SK-N-SH (cell line): Measurements from ENCODE around the gene AKT1. TPM values are rescaled to one million over a fixed set of nuclear protein-coding genes. Genes with fewer than 3 reads are reported as not detected.

ENCODE experiments used
- CTCF ChIA-PET: fragments of 300-600, 350-600 bp; formaldehyde crosslinking; extraction: SDS; loops from one replicate; lab custom pipeline; 2021; lab: Yijun Ruan, JAX
- POLR2A ChIA-PET: fragments of 350-600 bp; sonication (Branson Sonifier 250); formaldehyde crosslinking; extraction: SDS; loops from one replicate; lab custom pipeline; 2020; ENCODE audit warnings: antibody characterized with exemption, inconsistent platforms; lab: Yijun Ruan, JAX
- DNase-seq: peaks from one replicate; pipeline ENCODE4 v3.0.0; 2012
- H2AFZ ChIP-seq: fragments of 200-600 bp; sonication (generic); 2 replicates; pipeline ENCODE4 v1.8.1; 2016; ENCODE audit warnings: antibody characterized with exemption, mild to moderate bottlenecking, low read depth
- H3F3A ChIP-seq: fragments of 200-600 bp; sonication (generic); replicated peaks from 2 replicates; pipeline ENCODE3; 2016; ENCODE audit warnings: antibody characterized with exemption, mild to moderate bottlenecking; ENCODE audit not compliant: insufficient read depth
- H3K27ac ChIP-seq, 2 experiments: fragments of 200-500 bp in 1 of 2; fragments of 200-600 bp in 1 of 2; sonication (Bioruptor generic) in 1 of 2; sonication (generic), shearing (Covaris generic) in 1 of 2; 2 replicates each; pipeline versions ENCODE4 v1.5.1 to v1.6.1; 2014 to 2016; ENCODE audit warnings: low read depth in 2 of 2, inconsistent platforms in 1 of 2, low read length in 1 of 2, mild to moderate bottlenecking in 1 of 2, mixed read lengths in 1 of 2
- H3K27me3 ChIP-seq: fragments of 200-600 bp; sonication (generic), shearing (Covaris generic); 2 replicates; pipeline ENCODE4 v1.6.1; 2016; ENCODE audit warnings: mixed run types; ENCODE audit not compliant: insufficient read depth
- H3K36me3 ChIP-seq, 2 experiments: fragments of 200-500 bp in 1 of 2; fragments of 200-600 bp in 1 of 2; sonication (Bioruptor generic) in 1 of 2; sonication (generic) in 1 of 2; replicated peaks in 1 of 2; 2 replicates each; pipeline versions ENCODE3 to v1.5.1; 2014 to 2016; ENCODE audit warnings: low read length in 1 of 2, mild to moderate bottlenecking in 1 of 2; ENCODE audit not compliant: insufficient read depth in 2 of 2, control insufficient read depth in 1 of 2
- H3K4me1 ChIP-seq, 2 experiments: fragments of 200-500 bp in 1 of 2; fragments of 200-600 bp in 1 of 2; sonication (Bioruptor generic) in 1 of 2; sonication (generic), shearing (Covaris generic) in 1 of 2; 2 replicates each; pipeline versions ENCODE4 v1.5.1 to v1.6.1; 2014 to 2016; ENCODE audit warnings: low read depth in 1 of 2, low read length in 1 of 2, mixed run types in 1 of 2; ENCODE audit not compliant: insufficient read depth in 2 of 2, control insufficient read depth in 1 of 2
- H3K4me2 ChIP-seq: fragments of 200-600 bp; sonication (generic), shearing (Covaris generic); 2 replicates; pipeline ENCODE4 v1.6.1; 2017; ENCODE audit warnings: mixed run types
- H3K4me3 ChIP-seq, 2 experiments: fragments of 200-500 bp in 1 of 2; fragments of 200-600 bp in 1 of 2; sonication (Bioruptor generic) in 1 of 2; sonication (generic), shearing (Covaris generic) in 1 of 2; 2 replicates each; pipeline versions ENCODE4 v1.5.1 to v1.8.1; 2014 to 2016; ENCODE audit warnings: low read depth in 2 of 2, inconsistent platforms in 1 of 2, low read length in 1 of 2, mild to moderate bottlenecking in 1 of 2, mixed read lengths in 1 of 2, moderate library complexity in 1 of 2
- H3K79me2 ChIP-seq: fragments of 200-600 bp; sonication (generic); 2 replicates; pipeline ENCODE4 v1.8.1; 2017; ENCODE audit warnings: mild to moderate bottlenecking; ENCODE audit not compliant: insufficient read depth
- H3K9ac ChIP-seq: fragments of 200-600 bp; sonication (generic); 2 replicates; pipeline ENCODE4 v1.6.1; 2017; ENCODE audit warnings: mixed run types
- H3K9me2 ChIP-seq: fragments of 200-600 bp; sonication (generic); 2 replicates; pipeline ENCODE4 v1.6.1; 2017; ENCODE audit warnings: mixed run types
- H3K9me3 ChIP-seq: fragments of 200-600 bp; sonication (generic); 2 replicates; pipeline ENCODE4 v1.6.1; 2017; ENCODE audit warnings: mixed run types, mild to moderate bottlenecking, moderate library complexity
- H4K20me1 ChIP-seq: fragments of 200-600 bp; sonication (generic); 2 replicates; pipeline ENCODE4 v1.6.1; 2017; ENCODE audit warnings: mild to moderate bottlenecking, mixed run types; ENCODE audit not compliant: insufficient read depth
- ELF1 ChIP-seq: IDR thresholded peaks from 2 replicates; pipeline ENCODE4 v1.4.0; 2012
- EZH2phosphoT487 ChIP-seq: fragments of 200-600 bp; sonication (generic); IDR thresholded peaks from 2 replicates; pipeline ENCODE4 v1.6.1; 2017; ENCODE audit warnings: low read depth, mixed run types, mild to moderate bottlenecking, antibody characterized with exemption, moderate library complexity, borderline replicate concordance
- FOXJ3 ChIP-seq: sonication (generic); formaldehyde crosslinking; IDR thresholded peaks from 2 replicates; pipeline ENCODE4 v1.5.1; 2020; ENCODE audit warnings: mild to moderate bottlenecking, missing genetic modification reagents
- GABPA ChIP-seq: IDR thresholded peaks from 2 replicates; pipeline ENCODE4 v1.4.0; 2012; ENCODE audit warnings: low read depth, mild to moderate bottlenecking
- NFIC ChIP-seq: IDR thresholded peaks from 2 replicates; pipeline ENCODE4 v1.4.0; 2012; ENCODE audit warnings: borderline replicate concordance
- NRF1 ChIP-seq: IDR thresholded peaks from 2 replicates; pipeline ENCODE4 v1.6.1; 2012; ENCODE audit warnings: low read depth, mild to moderate bottlenecking, low read length
- RCOR1 ChIP-seq: fragments of 150-350 bp; IDR thresholded peaks from 2 replicates; pipeline ENCODE4 v1.6.1; 2017; ENCODE audit warnings: antibody characterized with exemption, low read length
- RFX5 ChIP-seq: IDR thresholded peaks from 2 replicates; pipeline ENCODE4 v1.6.1; 2012; ENCODE audit warnings: mild to moderate bottlenecking, improper control_type of control experiment, low read length
- SIN3A ChIP-seq: IDR thresholded peaks from 2 replicates; pipeline ENCODE4 v1.6.1; 2012; ENCODE audit warnings: low read depth, mild to moderate bottlenecking, low read length, moderate library complexity, borderline replicate concordance
- SMC3 ChIP-seq: IDR thresholded peaks from 2 replicates; pipeline ENCODE4 v1.6.1; 2012; ENCODE audit warnings: low read depth, low read length, improper control_type of control experiment
- TEAD4 ChIP-seq: IDR thresholded peaks from 2 replicates; pipeline ENCODE4 v1.4.0; 2012; ENCODE audit warnings: mild to moderate bottlenecking, borderline replicate concordance; ENCODE audit not compliant: insufficient read depth
- WGBS: methylation state at CpG from one replicate; pipeline ENCODE4 v1.1.6; 2017; ENCODE audit warnings: low lambda C conversion rate; 5-methylcytosine and 5-hydroxymethylcytosine counted together
- polyA plus RNA-seq, 3 experiments: library from polyadenylated mRNA; depleted of rRNA; stranded (reverse); fragments of >200 nt; gene quantifications; 2 replicates each; pipeline ENCODE4 v1.2.3, GENCODE V29; 2012
- TF ChIP-seq, protein P1 (sequence below): fragments of 150-350 bp; IDR thresholded peaks from 2 replicates; pipeline ENCODE4 v1.6.1; 2016; ENCODE audit warnings: mild to moderate bottlenecking, low read depth, low read length
- TF ChIP-seq, protein P2 (sequence below): IDR thresholded peaks from 2 replicates; pipeline ENCODE4 v1.4.0; 2012; ENCODE audit warnings: low read depth, borderline replicate concordance
- TF ChIP-seq, protein P3 (sequence below): IDR thresholded peaks from 2 replicates; pipeline ENCODE4 v1.6.1; 2012; ENCODE audit warnings: mild to moderate bottlenecking, low read depth, low read length, moderate library complexity
- TF ChIP-seq, protein P4 (sequence below): IDR thresholded peaks from 2 replicates; pipeline ENCODE4 v1.4.0; 2012; ENCODE audit warnings: low read depth
- TF ChIP-seq, protein P5 (sequence below): IDR thresholded peaks from 2 replicates; pipeline ENCODE4 v1.4.0; 2012; ENCODE audit warnings: low read depth, borderline replicate concordance

Gene AKT1
- polyA plus RNA-seq, 1 of the 3 experiments (the other 2 are of a cell fraction), result 198 TPM

DNA sequence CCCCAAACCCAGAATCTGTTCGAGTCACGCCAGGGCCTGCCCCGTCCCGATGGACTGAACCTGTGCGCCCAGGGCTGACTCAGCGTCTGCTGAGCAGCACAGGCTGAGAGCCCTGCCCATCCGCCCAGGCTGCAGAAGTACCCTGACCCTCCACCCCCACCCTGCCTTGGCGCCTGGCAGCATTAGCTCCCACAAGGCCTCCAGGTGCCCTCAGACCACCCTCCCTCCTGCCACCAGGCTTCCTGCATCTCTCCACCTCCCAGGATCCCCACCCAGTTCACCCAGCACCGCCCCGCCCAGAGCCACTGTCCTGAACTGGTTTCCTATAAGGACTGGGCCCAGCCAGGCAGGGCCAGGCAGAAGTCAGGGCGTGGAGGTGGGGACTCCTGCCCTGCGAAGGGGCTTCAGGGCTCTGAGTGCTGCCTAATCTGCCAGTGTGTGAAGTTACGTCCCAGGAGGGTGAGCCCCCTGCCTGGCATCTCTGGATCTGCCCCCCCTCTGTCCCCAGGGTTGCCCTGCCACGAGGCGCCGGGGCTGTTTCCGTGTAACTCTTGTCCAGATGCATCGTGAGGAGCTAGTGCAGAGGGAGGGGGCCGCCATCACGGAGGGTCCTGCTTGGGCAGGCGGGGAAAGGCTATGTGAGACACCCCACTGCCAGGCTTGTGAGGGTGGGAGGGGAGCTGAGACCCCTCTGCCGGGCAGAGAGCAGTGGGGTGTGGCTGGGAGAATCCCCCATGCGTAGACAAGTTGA lies 62.4 kb downstream of the AKT1 start:
- no peak overlapping the region for H3K4me3 ChIP-seq
- no peaks in the 10 kb centered on the region for H3K36me3 ChIP-seq
- H2AFZ ChIP-seq, result no peak overlapping the region
- no peak for DNase-seq
- H3K9ac ChIP-seq, result no peak overlapping the region
- ChIA-PET POLR2A (no interaction called here), CTCF (interaction anchor here (4.4 kb wide), 1 partner anchor 9 kb away, joined by 21 read pairs; the partner anchor contains the start of gene ADSS1)
- no peaks in the 10 kb centered on the region for H3K27me3 ChIP-seq
- H3K9me3 ChIP-seq, result no peaks in the 10 kb centered on the region
- no peaks in the 10 kb centered on the region for H4K20me1 ChIP-seq
- no peak for TF ChIP-seq FOXJ3 (CRISPR knock-in tag)
- no peak for TF ChIP-seq GABPA
- no peak for TF ChIP-seq RFX5
- TF ChIP-seq, protein P1, sequence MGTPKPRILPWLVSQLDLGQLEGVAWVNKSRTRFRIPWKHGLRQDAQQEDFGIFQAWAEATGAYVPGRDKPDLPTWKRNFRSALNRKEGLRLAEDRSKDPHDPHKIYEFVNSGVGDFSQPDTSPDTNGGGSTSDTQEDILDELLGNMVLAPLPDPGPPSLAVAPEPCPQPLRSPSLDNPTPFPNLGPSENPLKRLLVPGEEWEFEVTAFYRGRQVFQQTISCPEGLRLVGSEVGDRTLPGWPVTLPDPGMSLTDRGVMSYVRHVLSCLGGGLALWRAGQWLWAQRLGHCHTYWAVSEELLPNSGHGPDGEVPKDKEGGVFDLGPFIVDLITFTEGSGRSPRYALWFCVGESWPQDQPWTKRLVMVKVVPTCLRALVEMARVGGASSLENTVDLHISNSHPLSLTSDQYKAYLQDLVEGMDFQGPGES, result no peak
- no peak for TF ChIP-seq NRF1
- TF ChIP-seq, protein P2, sequence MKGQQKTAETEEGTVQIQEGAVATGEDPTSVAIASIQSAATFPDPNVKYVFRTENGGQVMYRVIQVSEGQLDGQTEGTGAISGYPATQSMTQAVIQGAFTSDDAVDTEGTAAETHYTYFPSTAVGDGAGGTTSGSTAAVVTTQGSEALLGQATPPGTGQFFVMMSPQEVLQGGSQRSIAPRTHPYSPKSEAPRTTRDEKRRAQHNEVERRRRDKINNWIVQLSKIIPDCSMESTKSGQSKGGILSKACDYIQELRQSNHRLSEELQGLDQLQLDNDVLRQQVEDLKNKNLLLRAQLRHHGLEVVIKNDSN, result no peak
- TF ChIP-seq, protein P3, sequence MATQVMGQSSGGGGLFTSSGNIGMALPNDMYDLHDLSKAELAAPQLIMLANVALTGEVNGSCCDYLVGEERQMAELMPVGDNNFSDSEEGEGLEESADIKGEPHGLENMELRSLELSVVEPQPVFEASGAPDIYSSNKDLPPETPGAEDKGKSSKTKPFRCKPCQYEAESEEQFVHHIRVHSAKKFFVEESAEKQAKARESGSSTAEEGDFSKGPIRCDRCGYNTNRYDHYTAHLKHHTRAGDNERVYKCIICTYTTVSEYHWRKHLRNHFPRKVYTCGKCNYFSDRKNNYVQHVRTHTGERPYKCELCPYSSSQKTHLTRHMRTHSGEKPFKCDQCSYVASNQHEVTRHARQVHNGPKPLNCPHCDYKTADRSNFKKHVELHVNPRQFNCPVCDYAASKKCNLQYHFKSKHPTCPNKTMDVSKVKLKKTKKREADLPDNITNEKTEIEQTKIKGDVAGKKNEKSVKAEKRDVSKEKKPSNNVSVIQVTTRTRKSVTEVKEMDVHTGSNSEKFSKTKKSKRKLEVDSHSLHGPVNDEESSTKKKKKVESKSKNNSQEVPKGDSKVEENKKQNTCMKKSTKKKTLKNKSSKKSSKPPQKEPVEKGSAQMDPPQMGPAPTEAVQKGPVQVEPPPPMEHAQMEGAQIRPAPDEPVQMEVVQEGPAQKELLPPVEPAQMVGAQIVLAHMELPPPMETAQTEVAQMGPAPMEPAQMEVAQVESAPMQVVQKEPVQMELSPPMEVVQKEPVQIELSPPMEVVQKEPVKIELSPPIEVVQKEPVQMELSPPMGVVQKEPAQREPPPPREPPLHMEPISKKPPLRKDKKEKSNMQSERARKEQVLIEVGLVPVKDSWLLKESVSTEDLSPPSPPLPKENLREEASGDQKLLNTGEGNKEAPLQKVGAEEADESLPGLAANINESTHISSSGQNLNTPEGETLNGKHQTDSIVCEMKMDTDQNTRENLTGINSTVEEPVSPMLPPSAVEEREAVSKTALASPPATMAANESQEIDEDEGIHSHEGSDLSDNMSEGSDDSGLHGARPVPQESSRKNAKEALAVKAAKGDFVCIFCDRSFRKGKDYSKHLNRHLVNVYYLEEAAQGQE, result no peak
- no peak for TF ChIP-seq NFIC
- TF ChIP-seq, protein P4, sequence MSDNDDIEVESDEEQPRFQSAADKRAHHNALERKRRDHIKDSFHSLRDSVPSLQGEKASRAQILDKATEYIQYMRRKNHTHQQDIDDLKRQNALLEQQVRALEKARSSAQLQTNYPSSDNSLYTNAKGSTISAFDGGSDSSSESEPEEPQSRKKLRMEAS, result no peak
- H3K9me2 ChIP-seq, result no peaks in the 10 kb centered on the region
- no peak overlapping the region for H3K4me2 ChIP-seq
- no peaks in the 10 kb centered on the region for H3K79me2 ChIP-seq
- H3K4me1 ChIP-seq, result peaks cover 0 to 6% of the 10 kb centered on the region in 2 experiments; a peak in 1 of 4 replicates
- no peaks in the 10 kb centered on the region for H3F3A ChIP-seq
- no peak overlapping the region for H3K27ac ChIP-seq
- WGBS, result 89% methylated on average over 15 of the region's 23 CpGs

DNA sequence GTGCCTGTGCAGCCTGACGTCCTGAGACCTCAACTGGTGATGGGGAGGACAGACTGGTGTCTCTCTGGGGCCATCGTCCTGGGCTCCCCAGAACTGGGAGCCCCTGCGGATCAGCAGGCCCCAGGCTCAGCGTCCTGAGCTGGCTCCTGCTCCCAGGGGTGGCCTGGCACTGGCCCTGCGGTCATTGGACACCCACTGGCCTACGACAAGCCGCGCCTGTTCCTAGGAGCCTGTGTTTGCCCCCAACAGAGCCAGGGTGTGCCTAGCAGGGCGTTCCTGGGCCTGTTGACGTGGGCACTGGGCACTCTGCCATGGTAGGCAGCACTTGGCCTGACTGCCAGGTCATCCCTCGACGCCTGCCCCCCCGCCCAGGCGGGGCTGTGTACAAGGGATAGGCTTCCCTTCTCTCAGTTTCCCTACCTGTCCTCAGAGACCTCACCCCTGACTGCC lies 63.2 kb downstream of the AKT1 start:
- no peaks in the 10 kb centered on the region for H3K9me2 ChIP-seq
- H3K4me3 ChIP-seq, result no peak overlapping the region
- no peak overlapping the region for H2AFZ ChIP-seq
- no peak overlapping the region for H3K27ac ChIP-seq
- no peaks in the 10 kb centered on the region for H3K27me3 ChIP-seq
- 60% methylated on average over 6 of the region's 14 CpGs for WGBS
- POLR2A ChIA-PET, result no interaction called here
- DNase-seq, result no peak
- CTCF ChIA-PET, result interaction anchor here (1.1 to 4.4 kb wide), 3 partner anchors 8 to 20 kb away, joined by 5 to 21 read pairs (median 5); partner anchors contain the start of genes ADSS1 and SIVA1
- H3K36me3 ChIP-seq, result no peaks in the 10 kb centered on the region
- H3K4me2 ChIP-seq, result no peak overlapping the region
- no peaks in the 10 kb centered on the region for H3K79me2 ChIP-seq
- H3F3A ChIP-seq, result no peaks in the 10 kb centered on the region
- H3K4me1 ChIP-seq, result peaks cover 0 to 6% of the 10 kb centered on the region in 2 experiments; a peak in 1 of 4 replicates
- H4K20me1 ChIP-seq, result no peaks in the 10 kb centered on the region
- no peaks in the 10 kb centered on the region for H3K9me3 ChIP-seq
- H3K9ac ChIP-seq, result no peak overlapping the region
- no peak for TF ChIP-seq ELF1
- no peak for TF ChIP-seq TEAD4
- TF ChIP-seq, protein P2, result no peak
- TF ChIP-seq EZH2phosphoT487, result no peak
- no peak for TF ChIP-seq SIN3A
- TF ChIP-seq SMC3, result no peak
- TF ChIP-seq RCOR1, result no peak
- TF ChIP-seq, protein P5, sequence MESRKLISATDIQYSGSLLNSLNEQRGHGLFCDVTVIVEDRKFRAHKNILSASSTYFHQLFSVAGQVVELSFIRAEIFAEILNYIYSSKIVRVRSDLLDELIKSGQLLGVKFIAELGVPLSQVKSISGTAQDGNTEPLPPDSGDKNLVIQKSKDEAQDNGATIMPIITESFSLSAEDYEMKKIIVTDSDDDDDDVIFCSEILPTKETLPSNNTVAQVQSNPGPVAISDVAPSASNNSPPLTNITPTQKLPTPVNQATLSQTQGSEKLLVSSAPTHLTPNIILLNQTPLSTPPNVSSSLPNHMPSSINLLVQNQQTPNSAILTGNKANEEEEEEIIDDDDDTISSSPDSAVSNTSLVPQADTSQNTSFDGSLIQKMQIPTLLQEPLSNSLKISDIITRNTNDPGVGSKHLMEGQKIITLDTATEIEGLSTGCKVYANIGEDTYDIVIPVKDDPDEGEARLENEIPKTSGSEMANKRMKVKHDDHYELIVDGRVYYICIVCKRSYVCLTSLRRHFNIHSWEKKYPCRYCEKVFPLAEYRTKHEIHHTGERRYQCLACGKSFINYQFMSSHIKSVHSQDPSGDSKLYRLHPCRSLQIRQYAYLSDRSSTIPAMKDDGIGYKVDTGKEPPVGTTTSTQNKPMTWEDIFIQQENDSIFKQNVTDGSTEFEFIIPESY, result no peak
